ENCODE data around the gene MYMX.

GRCh38 chr6:44167567-44167966 is 49.2 kb upstream of the MYMX start:
- TF ChIP-seq CTCF (IDR thresholded peaks at IDR 0.05 in 2 of 3, conservative IDR thresholded peaks at IDR 0.05 in 1 of 3; ENCODE audit: borderline replicate concordance in 1 of 3, insufficient read depth in 1 of 3, low read depth in 2 of 3, low read length in 2 of 3) = no peak
- no peak for TF ChIP-seq TCF7L2 (IDR thresholded peaks at IDR 0.05; ENCODE audit: borderline replicate concordance, extremely low read depth, insufficient read depth, insufficient read length)
- TF ChIP-seq EGR1 (IDR thresholded peaks at IDR 0.05; ENCODE audit: low read depth) = no peak
- TF ChIP-seq POLR2AphosphoS5 (IDR thresholded peaks at IDR 0.05; ENCODE audit: low read depth, low read length) = no peak
- TF ChIP-seq POLR2A (IDR thresholded peaks at IDR 0.05; ENCODE audit: borderline replicate concordance, extremely low read depth, insufficient read depth, insufficient read length) = no peak
- no peak for TF ChIP-seq EZH2phosphoT487 (IDR thresholded peaks at IDR 0.05; ENCODE audit: borderline replicate concordance)
- TF ChIP-seq ATF3 (IDR thresholded peaks at IDR 0.05) = no peak
- no peak for TF ChIP-seq EZH2 (IDR thresholded peaks at IDR 0.05)
- no peak for TF ChIP-seq REST (IDR thresholded peaks at IDR 0.05; ENCODE audit: low read depth)
- no peak for TF ChIP-seq MAX (IDR thresholded peaks at IDR 0.05)
- TF ChIP-seq ELF1 (IDR thresholded peaks at IDR 0.05; ENCODE audit: borderline replicate concordance, low read depth) = no peak
- no peak for TF ChIP-seq RAD21 (IDR thresholded peaks at IDR 0.05; ENCODE audit: low read depth)
